ENCODE measurements around the gene DHRS12. TPM values are rescaled to one million over a fixed set of nuclear protein-coding genes. Genes with fewer than 3 reads are reported as not detected.

DHRS12 gene
- total and polyA plus RNA-seq, 7 experiments from 2014 or later: 6.7 to 27.1 (median 21.1) TPM

DNA sequence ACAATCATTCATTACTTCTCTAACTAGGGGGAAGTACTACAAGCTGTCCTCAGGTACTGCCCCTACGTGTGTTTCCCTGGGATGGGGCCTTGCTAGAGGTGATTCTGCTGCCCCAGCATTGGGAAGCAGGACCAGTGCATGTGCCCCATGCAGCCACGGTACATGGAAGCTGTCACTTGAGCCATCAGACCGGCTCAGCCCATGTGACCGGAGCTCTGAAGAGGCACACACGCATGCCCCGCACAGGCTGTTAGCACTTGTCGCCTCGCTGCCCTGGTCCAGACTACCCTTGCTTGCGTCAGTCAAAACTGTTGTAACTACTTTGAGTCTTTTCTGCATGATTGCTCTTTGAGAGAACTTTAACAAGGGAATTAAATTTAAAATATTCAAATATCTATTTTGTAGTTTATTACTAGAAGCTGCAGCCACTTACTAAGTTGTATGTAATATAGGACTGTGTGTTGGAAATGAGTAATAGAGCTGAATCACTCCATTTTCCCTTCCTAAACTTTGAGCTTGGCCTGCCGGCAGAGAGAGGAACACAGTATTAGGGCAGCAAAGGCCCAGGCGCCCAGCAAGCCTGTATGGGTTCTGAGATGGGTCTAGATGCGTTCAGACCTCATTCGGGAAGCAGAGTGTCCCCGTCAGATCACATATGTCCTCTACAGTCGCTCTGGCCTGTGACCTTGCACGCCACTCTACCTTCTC lies 42.2 kb downstream of the DHRS12 start:
- H3K9me3 Mint-ChIP-seq: no peaks in the 10 kb centered on the region
- no peaks in the 10 kb centered on the region for H3K27me3 Mint-ChIP-seq
- CTCF ChIA-PET: interaction anchor here (0.7 kb wide), 1 partner anchor 329 kb away, joined by 3 read pairs; no protein-coding TSS in a partner anchor
- no peaks in the 10 kb centered on the region for H3K27me3 ChIP-seq (ENCODE audit: control insufficient read depth in 2 of 2, insufficient read depth in 2 of 2, low read length in 2 of 2)
- peak overlapping the region in 4 of 9 donors; percentile 6 to 88 (median 56) for H3K27ac Mint-ChIP-seq
- H3K4me1 ChIP-seq (ENCODE audit: control insufficient read depth in 2 of 2, insufficient read depth in 2 of 2, low read length in 2 of 2): peaks cover 6 to 15% of the 10 kb centered on the region in 2 donors
- H3K4me1 Mint-ChIP-seq: peaks cover 8 to 38% (median 29%) of the 10 kb centered on the region in 7 donors
- POLR2A ChIA-PET: interaction anchor here (1.3 kb wide), 1 partner anchor 307 kb away, joined by 4 read pairs; no protein-coding TSS in a partner anchor
- H3K4me3 Mint-ChIP-seq: no peak overlapping the region
- peaks cover 9 to 39% (median 24%) of the 10 kb centered on the region in 5 donors for H3K36me3 Mint-ChIP-seq
- peaks cover 0 to 41% (median 9%) of the 10 kb centered on the region in 3 experiments for H3K36me3 ChIP-seq (ENCODE audit: control insufficient read depth in 2 of 3, insufficient read depth in 3 of 3, low read length in 3 of 3)
- DNase-seq (no peak), ATAC-seq (no peak)
- no peak overlapping the region for H3K27ac ChIP-seq (ENCODE audit: low read depth, low read length)
- no peak overlapping the region for H3K4me3 ChIP-seq (ENCODE audit: low read length)
- no peaks in the 10 kb centered on the region for H3K9me3 ChIP-seq (ENCODE audit: control insufficient read depth in 2 of 3, low read length in 3 of 3)
- intact Hi-C loops (cut with micrococcal nuclease): loop anchor here in 1 of 2 donors (5.0 kb wide), 1 partner anchor 41 kb away; the partner anchor contains the start of gene DHRS12

DNA sequence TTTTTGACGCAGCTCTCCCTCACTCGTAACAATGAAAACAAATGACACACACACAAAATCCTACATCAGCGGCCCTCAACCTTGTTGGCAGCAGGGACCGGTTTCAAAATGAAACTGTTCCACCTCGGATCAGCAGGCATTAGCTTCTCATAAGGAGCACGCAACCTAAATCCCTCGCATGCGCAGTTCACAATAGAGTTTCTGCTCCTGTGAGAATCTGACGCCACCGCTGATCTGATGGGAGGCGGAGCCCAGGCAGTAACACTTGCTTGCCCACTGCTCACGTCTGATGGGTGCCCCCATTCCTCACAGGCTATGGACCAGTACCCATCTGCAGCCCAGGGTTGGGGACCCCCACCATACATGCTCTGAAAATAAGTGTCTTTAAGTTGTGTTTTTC lies 43.4 kb downstream of the DHRS12 start:
- no peak for ATAC-seq
- intact Hi-C loops (cut with micrococcal nuclease): loop anchor here in 1 of 2 donors (5.0 kb wide), 1 partner anchor 42 kb away; the partner anchor contains the start of gene DHRS12
- ChIA-PET CTCF (interaction anchor here (0.6 kb wide), 1 partner anchor 21 kb away, joined by 3 read pairs; no protein-coding TSS in a partner anchor), POLR2A (no interaction called here)
- no peak for DNase-seq
- no peak overlapping the region for H3K4me3 Mint-ChIP-seq
- Histone ChIP-seq H3K4me1 (ENCODE audit: control insufficient read depth in 2 of 2, insufficient read depth in 2 of 2, low read length in 2 of 2) (peaks cover 6 to 15% of the 10 kb centered on the region in 2 donors), H3K9me3 (ENCODE audit: control insufficient read depth in 2 of 3, low read length in 3 of 3) (no peaks in the 10 kb centered on the region), H3K4me3 (ENCODE audit: low read length) (no peak overlapping the region), H3K27me3 (ENCODE audit: control insufficient read depth in 2 of 2, insufficient read depth in 2 of 2, low read length in 2 of 2) (no peaks in the 10 kb centered on the region), H3K36me3 (ENCODE audit: control insufficient read depth in 2 of 3, insufficient read depth in 3 of 3, low read length in 3 of 3) (peaks cover 4 to 50% (median 9%) of the 10 kb centered on the region in 3 experiments), H3K27ac (ENCODE audit: low read depth, low read length) (no peak overlapping the region)
- peaks cover 8 to 37% (median 24%) of the 10 kb centered on the region in 5 donors for H3K36me3 Mint-ChIP-seq
- H3K9me3 Mint-ChIP-seq: no peaks in the 10 kb centered on the region
- peak overlapping the region in 2 of 9 donors; percentile 7 to 67 for H3K27ac Mint-ChIP-seq
- no peaks in the 10 kb centered on the region for H3K27me3 Mint-ChIP-seq
- peaks cover 8 to 28% (median 19%) of the 10 kb centered on the region in 7 donors for H3K4me1 Mint-ChIP-seq

DNA sequence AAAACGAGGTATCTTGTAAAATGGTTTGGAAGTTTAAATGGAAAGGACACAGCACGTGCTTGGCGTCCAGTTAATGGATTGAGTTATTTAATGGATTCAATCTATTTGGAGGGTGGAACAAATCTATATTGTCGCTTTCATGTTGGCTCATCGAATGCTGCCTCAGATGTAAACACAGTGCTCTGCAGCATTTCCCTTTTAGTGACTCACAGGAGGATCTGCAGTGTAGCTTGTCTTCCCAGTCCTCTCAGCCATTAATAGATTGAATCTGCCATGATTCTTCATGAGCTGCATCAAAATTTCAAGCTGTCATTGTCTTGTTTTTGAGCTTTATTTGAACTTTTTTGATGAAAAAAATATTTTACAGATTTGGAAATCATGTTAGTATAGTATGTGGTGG lies 44.7 kb downstream of the DHRS12 start:
- intact Hi-C loops (cut with micrococcal nuclease): no loop called here
- no peaks in the 10 kb centered on the region for H3K27me3 ChIP-seq (ENCODE audit: control insufficient read depth in 2 of 2, insufficient read depth in 2 of 2, low read length in 2 of 2)
- peaks cover 4 to 53% (median 9%) of the 10 kb centered on the region in 3 experiments for H3K36me3 ChIP-seq (ENCODE audit: control insufficient read depth in 2 of 3, insufficient read depth in 3 of 3, low read length in 3 of 3)
- H3K9me3 Mint-ChIP-seq: no peaks in the 10 kb centered on the region
- H3K27ac Mint-ChIP-seq: peak overlapping the region in 1 of 9 donors; percentile 67
- peaks cover 4% of the 10 kb centered on the region in 2 donors for H3K4me1 ChIP-seq (ENCODE audit: control insufficient read depth in 2 of 2, insufficient read depth in 2 of 2, low read length in 2 of 2)
- no peak overlapping the region for H3K4me3 ChIP-seq (ENCODE audit: low read length)
- no peaks in the 10 kb centered on the region for H3K27me3 Mint-ChIP-seq
- no peak for DNase-seq
- ChIA-PET CTCF (interaction anchor here (0.7 to 1.2 kb wide), 2 partner anchors 38 to 344 kb away, joined by 3 to 4 read pairs; no protein-coding TSS in a partner anchor), POLR2A (no interaction called here)
- no peak overlapping the region for H3K4me3 Mint-ChIP-seq
- no peak for ATAC-seq
- peaks cover 3 to 15% (median 6%) of the 10 kb centered on the region in 7 donors for H3K4me1 Mint-ChIP-seq
- H3K27ac ChIP-seq (ENCODE audit: low read depth, low read length): no peak overlapping the region
- no peaks in the 10 kb centered on the region for H3K9me3 ChIP-seq (ENCODE audit: control insufficient read depth in 2 of 3, low read length in 3 of 3)
- H3K36me3 Mint-ChIP-seq: peaks cover 11 to 41% (median 32%) of the 10 kb centered on the region in 5 donors

DNA sequence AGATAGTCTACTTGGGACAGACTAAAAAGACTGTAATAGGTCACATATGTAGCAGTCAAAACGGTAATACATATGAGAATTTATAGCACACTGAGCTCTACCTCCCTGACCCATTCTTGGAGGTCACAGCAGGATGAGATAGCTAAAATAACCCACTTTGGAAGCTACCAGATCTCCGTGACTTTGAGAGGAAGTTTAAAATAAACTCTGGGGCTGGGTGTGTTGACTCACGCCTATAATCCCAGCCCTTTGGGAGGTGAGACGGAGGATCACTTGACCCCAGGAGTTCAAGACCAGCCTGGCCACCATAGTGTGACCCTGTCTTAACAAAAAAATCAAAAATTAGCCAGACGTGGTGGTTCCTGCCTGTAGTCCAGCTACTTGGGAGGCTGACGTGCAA lies 45.3 kb downstream of the DHRS12 start:
- no peak overlapping the region for H3K27ac Mint-ChIP-seq
- Histone ChIP-seq H3K4me1 (ENCODE audit: control insufficient read depth in 2 of 2, insufficient read depth in 2 of 2, low read length in 2 of 2) (no peaks in the 10 kb centered on the region), H3K4me3 (ENCODE audit: low read length) (no peak overlapping the region), H3K36me3 (ENCODE audit: control insufficient read depth in 2 of 3, insufficient read depth in 3 of 3, low read length in 3 of 3) (peaks cover 4 to 56% (median 9%) of the 10 kb centered on the region in 3 experiments), H3K27ac (ENCODE audit: low read depth, low read length) (no peak overlapping the region), H3K27me3 (ENCODE audit: control insufficient read depth in 2 of 2, insufficient read depth in 2 of 2, low read length in 2 of 2) (no peaks in the 10 kb centered on the region), H3K9me3 (ENCODE audit: control insufficient read depth in 2 of 3, low read length in 3 of 3) (no peaks in the 10 kb centered on the region)
- H3K4me3 Mint-ChIP-seq: no peak overlapping the region
- intact Hi-C loops (cut with micrococcal nuclease): no loop called here
- DNase-seq (no peak), ATAC-seq (no peak)
- peaks cover 14 to 44% (median 35%) of the 10 kb centered on the region in 5 donors for H3K36me3 Mint-ChIP-seq
- ChIA-PET POLR2A (interaction anchor here (0.7 kb wide), 1 partner anchor 51 kb away, joined by 4 read pairs; no protein-coding TSS in a partner anchor), CTCF (interaction anchor here (0.7 to 1.2 kb wide), 3 partner anchors 39 to 344 kb away, joined by 3 to 4 read pairs (median 3); no protein-coding TSS in a partner anchor)
- H3K27me3 Mint-ChIP-seq: no peaks in the 10 kb centered on the region
- no peaks in the 10 kb centered on the region for H3K9me3 Mint-ChIP-seq
- peaks cover 0 to 11% (median 4%) of the 10 kb centered on the region in 7 donors for H3K4me1 Mint-ChIP-seq

DNA sequence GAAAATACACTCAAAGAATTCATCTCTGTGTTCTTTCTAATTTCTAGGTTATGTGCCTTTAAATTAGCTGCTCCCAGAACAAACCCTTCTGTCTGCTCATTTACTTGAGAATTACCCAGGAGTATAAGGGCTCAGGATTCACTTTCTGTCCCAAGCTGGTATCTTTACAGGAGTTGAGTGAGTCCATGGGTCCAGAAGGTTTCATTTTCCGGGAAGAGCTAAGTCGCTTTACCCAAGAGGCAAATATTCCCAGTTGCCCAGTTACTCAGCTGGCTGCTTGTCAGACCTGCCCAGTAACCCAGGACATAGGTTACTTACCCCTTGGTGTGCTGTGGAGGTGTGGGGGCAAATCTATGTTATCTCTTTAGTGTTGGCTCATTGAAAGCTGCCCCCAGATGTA lies 47.3 kb downstream of the DHRS12 start:
- ATAC-seq (no peak), DNase-seq (no peak)
- intact Hi-C loops (cut with micrococcal nuclease): no loop called here
- H3K27ac Mint-ChIP-seq: peak overlapping the region in 1 of 9 donors; percentile 46
- H3K4me1 Mint-ChIP-seq: peaks cover 0 to 6% (median 0%) of the 10 kb centered on the region in 7 donors
- ChIA-PET CTCF (interaction anchor here (0.8 kb wide), 1 partner anchor 42 kb away, joined by 3 read pairs; no protein-coding TSS in a partner anchor), POLR2A (interaction anchor here (1.5 to 1.7 kb wide), 2 partner anchors 47 to 303 kb away, joined by 4 to 7 read pairs; no protein-coding TSS in a partner anchor)
- no peak overlapping the region for H3K27ac ChIP-seq (ENCODE audit: low read depth, low read length)
- no peak overlapping the region for H3K4me3 Mint-ChIP-seq
- no peaks in the 10 kb centered on the region for H3K4me1 ChIP-seq (ENCODE audit: control insufficient read depth in 2 of 2, insufficient read depth in 2 of 2, low read length in 2 of 2)
- H3K36me3 Mint-ChIP-seq: peaks cover 15 to 56% (median 43%) of the 10 kb centered on the region in 5 donors
- peaks cover 4 to 55% (median 9%) of the 10 kb centered on the region in 3 experiments for H3K36me3 ChIP-seq (ENCODE audit: control insufficient read depth in 2 of 3, insufficient read depth in 3 of 3, low read length in 3 of 3)
- H3K9me3 Mint-ChIP-seq: no peaks in the 10 kb centered on the region
- no peaks in the 10 kb centered on the region for H3K9me3 ChIP-seq (ENCODE audit: control insufficient read depth in 2 of 3, low read length in 3 of 3)
- no peaks in the 10 kb centered on the region for H3K27me3 ChIP-seq (ENCODE audit: control insufficient read depth in 2 of 2, insufficient read depth in 2 of 2, low read length in 2 of 2)
- no peak overlapping the region for H3K4me3 ChIP-seq (ENCODE audit: low read length)
- no peaks in the 10 kb centered on the region for H3K27me3 Mint-ChIP-seq

DNA sequence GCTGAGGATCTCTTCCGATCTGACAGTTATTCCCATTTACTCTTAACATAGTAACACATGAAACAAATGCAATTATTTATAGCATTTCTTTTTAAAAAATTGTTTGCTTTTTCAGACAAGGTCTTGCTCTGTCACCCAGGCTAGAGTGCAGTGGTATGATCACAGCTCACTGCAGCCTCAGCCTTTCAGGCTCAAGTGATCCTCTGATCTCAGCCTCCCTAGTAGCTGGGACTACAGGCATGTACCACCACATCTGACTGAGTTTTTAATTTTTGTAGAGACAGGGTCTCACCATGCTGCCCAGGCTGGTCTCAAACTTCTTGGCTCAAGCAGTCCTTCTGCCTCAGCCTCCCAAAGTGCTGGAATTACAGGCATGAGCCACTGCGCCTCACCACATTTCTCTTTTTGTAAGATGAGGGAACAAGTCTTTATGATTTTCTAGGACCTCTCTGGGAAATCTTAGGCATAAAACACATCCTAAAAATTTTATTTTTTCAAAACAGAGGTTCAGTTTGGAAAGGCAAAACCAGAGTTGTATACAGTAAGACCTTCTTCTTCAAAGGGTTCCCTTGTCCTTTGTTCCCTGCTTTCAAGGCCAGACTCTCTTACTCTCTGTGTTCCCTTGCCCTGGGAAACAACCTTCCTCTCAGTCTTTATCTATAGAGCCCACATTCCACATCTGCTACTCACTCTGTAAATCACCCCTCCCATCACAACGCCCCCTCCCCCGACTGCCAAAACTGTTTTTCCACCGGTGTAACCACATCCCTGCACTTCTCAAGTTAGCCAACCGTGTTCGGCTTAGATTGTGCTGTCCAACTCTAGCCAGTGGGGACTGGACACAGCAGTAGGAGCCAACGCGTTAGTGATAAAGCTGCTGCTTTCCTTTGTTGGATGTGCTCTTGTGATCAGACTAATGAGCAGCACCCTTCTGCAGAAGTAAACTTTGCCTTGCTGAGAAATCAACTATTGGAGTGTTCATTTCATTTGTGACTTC lies 56.2 kb downstream of the DHRS12 start:
- H3K4me3 ChIP-seq (ENCODE audit: low read length): no peak overlapping the region
- H3K4me1 ChIP-seq (ENCODE audit: control insufficient read depth in 2 of 2, insufficient read depth in 2 of 2, low read length in 2 of 2): no peaks in the 10 kb centered on the region
- peaks cover 0 to 10% (median 0%) of the 10 kb centered on the region in 3 experiments for H3K9me3 ChIP-seq (ENCODE audit: control insufficient read depth in 2 of 3, low read length in 3 of 3)
- no peaks in the 10 kb centered on the region for H3K27me3 Mint-ChIP-seq
- intact Hi-C loops (cut with micrococcal nuclease): no loop called here
- H3K27ac Mint-ChIP-seq: no peak overlapping the region
- H3K9me3 Mint-ChIP-seq: peaks cover 3 to 31% (median 8%) of the 10 kb centered on the region in 11 donors
- peaks cover 0 to 30% (median 0%) of the 10 kb centered on the region in 3 experiments for H3K36me3 ChIP-seq (ENCODE audit: control insufficient read depth in 2 of 3, insufficient read depth in 3 of 3, low read length in 3 of 3)
- peaks cover 0 to 3% (median 0%) of the 10 kb centered on the region in 7 donors for H3K4me1 Mint-ChIP-seq
- no peak for DNase-seq
- H3K36me3 Mint-ChIP-seq: peaks cover 11 to 79% (median 59%) of the 10 kb centered on the region in 5 donors
- no peak for ATAC-seq
- POLR2A ChIA-PET: no interaction called here
- H3K4me3 Mint-ChIP-seq: no peak overlapping the region
- H3K27ac ChIP-seq (ENCODE audit: low read depth, low read length): no peak overlapping the region
- H3K27me3 ChIP-seq (ENCODE audit: control insufficient read depth in 2 of 2, insufficient read depth in 2 of 2, low read length in 2 of 2): no peaks in the 10 kb centered on the region
- CTCF ChIA-PET: interaction anchor here (0.6 kb wide), 1 partner anchor 10 kb away, joined by 4 read pairs; no protein-coding TSS in a partner anchor
